Kidney (tissue), 14 donors: ENCODE measurements around the gene SLC25A13. TPM values are rescaled to one million over a fixed set of nuclear protein-coding genes. Genes with fewer than 3 reads are reported as not detected.

ENCODE experiments used
- DNase-seq, 5 donors: peaks; one replicate each; pipeline ENCODE4 v3.0.0-alpha.2; 2013 to 2020
- FAIRE-seq: peaks from 2 replicates; lab custom pipeline; 2012; peaks lifted over from hg19 to GRCh38; lab: Jason Lieb, UNC
- H3K27ac ChIP-seq, 2 donors: one replicate each; pipeline ENCODE4 v1.7.0; 2013; ENCODE audit warnings: low read depth in 2 of 2, low read length in 2 of 2, inconsistent platforms in 1 of 2
- H3K27me3 ChIP-seq: one replicate; pipeline ENCODE4 v1.7.1; 2013; ENCODE audit warnings: low read length, inconsistent platforms; ENCODE audit not compliant: control insufficient read depth, insufficient read depth
- H3K36me3 ChIP-seq, 3 donors: one replicate each; pipeline versions ENCODE4 v1.7.0 to v1.7.1; 2013; ENCODE audit warnings: low read length in 3 of 3, control low read depth in 1 of 3, inconsistent platforms in 1 of 3; ENCODE audit not compliant: insufficient read depth in 3 of 3, control insufficient read depth in 2 of 3
- H3K4me1 ChIP-seq, 3 donors: one replicate each; pipeline versions ENCODE4 v1.7.0 to v1.7.1; 2013; ENCODE audit warnings: low read length in 3 of 3, inconsistent platforms in 1 of 3, low read depth in 1 of 3; ENCODE audit not compliant: control insufficient read depth in 2 of 3, insufficient read depth in 2 of 3
- H3K4me3 ChIP-seq, 3 donors: one replicate each; pipeline versions ENCODE4 v1.7.0 to v1.8.1; 2013; ENCODE audit warnings: low read length in 3 of 3, control low read depth in 1 of 3, inconsistent platforms in 1 of 3
- H3K9ac ChIP-seq, 3 donors: one replicate each; pipeline versions ENCODE4 v1.7.0 to v1.7.1; 2013; ENCODE audit warnings: low read length in 3 of 3, control low read depth in 1 of 3, inconsistent platforms in 1 of 3
- H3K9me3 ChIP-seq, 3 donors: one replicate each; pipeline versions ENCODE4 v1.7.0 to v1.7.1; 2013; ENCODE audit warnings: low read length in 3 of 3, control low read depth in 1 of 3, inconsistent platforms in 1 of 3; ENCODE audit not compliant: control insufficient read depth in 2 of 3, insufficient read depth in 1 of 3
- intact Hi-C: fragments of 100-400 bp; cut with DNase I; formaldehyde crosslinking; loops from one replicate; pipeline ENCODE4 v1.11.1; 2022
- polyA plus RNA-seq: library from polyadenylated mRNA; stranded (reverse); fragments of 350-450 nt; fragmentation: Illumina TruSeq; extraction: RNeasy Lipid Tissue Mini Kit (QIAGEN cat#74804); gene quantifications from one replicate; pipeline ENCODE4 v1.2.3, GENCODE V29; 2014; ENCODE audit warnings: low read depth, low replicate concordance; ENCODE audit not compliant: insufficient read depth
- total RNA-seq: library from RNA; stranded (reverse); fragmentation: NEBNext Ultra II Directional; extraction: Animal tissue kit (Norgen Biotek cat#: 25700); gene quantifications from one replicate; pipeline ENCODE4 v1.2.1, GENCODE V29; 2021
- TF ChIP-seq, protein P1 (sequence below): IDR thresholded peaks from 3 replicates; pipeline ENCODE4 v1.5.1; 2012; ENCODE audit warnings: mild to moderate bottlenecking, moderate library complexity, borderline replicate concordance; ENCODE audit not compliant: insufficient read depth; ENCODE audit errors: extremely low read depth
- donor health status: control.
- donor health status: control.
- donor health status: control.
- donor health status: control.
- donor health status: control.
- donor health status: DM: yes; HTN: yes; CAD: no.
- donor health status: Normal renal cell carcinoma (clear cell type).

SLC25A13 gene
- total and polyA plus RNA-seq, 2 donors from 2014 or later = 23.9 to 32.1 TPM

DNA sequence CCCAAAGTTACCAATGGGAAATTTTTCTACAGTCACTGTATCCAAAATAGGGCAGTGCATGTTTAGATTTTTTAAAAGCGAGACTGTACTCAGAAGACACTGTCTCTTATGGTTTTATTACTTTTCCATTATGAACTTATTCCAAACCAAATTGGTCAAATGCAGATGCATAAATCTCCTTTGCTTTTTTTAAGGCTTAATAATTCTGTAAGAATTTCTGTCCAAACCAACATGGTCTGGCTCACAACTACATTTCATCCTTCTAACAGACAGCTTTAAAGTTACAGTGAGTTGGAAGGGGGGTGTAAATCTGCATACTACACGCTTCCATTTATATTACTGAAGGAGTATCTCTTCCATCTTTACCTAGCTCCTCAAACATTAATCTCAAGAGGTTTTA lies 199.2 kb downstream of the SLC25A13 start:
- FAIRE-seq = no peak

DNA sequence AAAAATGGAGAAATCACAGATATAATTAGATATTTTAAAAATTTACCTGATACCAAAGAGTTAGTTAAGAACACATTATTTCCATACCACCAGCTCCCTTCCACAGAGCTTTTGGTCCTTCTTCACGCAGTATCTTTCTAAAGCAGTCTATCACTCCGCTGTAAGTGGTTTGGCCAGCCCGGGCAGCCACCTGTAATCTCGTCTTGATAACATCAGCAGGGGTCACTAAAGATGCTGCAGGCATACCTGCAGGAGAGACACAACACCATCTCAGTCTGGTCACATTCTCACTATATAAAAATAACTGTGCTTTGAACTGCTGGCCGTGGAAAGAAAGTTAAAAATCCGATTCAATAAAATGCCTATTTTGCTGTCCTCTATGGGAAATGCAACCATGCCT lies 200.1 kb downstream of the SLC25A13 start:
- DNase-seq (no peak), FAIRE-seq (no peak)
- Histone ChIP-seq H3K27me3 (no peaks in the 10 kb centered on the region), H3K9ac (no peak overlapping the region), H3K4me3 (no peak overlapping the region), H3K4me1 (no peaks in the 10 kb centered on the region), H3K27ac (no peak overlapping the region), H3K36me3 (peaks cover 0 to 3% (median 2%) of the 10 kb centered on the region in 3 donors), H3K9me3 (no peaks in the 10 kb centered on the region)
- intact Hi-C loops = no loop called here
- TF ChIP-seq, protein P1, sequence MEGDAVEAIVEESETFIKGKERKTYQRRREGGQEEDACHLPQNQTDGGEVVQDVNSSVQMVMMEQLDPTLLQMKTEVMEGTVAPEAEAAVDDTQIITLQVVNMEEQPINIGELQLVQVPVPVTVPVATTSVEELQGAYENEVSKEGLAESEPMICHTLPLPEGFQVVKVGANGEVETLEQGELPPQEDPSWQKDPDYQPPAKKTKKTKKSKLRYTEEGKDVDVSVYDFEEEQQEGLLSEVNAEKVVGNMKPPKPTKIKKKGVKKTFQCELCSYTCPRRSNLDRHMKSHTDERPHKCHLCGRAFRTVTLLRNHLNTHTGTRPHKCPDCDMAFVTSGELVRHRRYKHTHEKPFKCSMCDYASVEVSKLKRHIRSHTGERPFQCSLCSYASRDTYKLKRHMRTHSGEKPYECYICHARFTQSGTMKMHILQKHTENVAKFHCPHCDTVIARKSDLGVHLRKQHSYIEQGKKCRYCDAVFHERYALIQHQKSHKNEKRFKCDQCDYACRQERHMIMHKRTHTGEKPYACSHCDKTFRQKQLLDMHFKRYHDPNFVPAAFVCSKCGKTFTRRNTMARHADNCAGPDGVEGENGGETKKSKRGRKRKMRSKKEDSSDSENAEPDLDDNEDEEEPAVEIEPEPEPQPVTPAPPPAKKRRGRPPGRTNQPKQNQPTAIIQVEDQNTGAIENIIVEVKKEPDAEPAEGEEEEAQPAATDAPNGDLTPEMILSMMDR = no peak

More for the DNA sequence above, 199.2 kb downstream of the SLC25A13 start:
- intact Hi-C loops = no loop called here
- Histone ChIP-seq H3K9me3 (no peaks in the 10 kb centered on the region), H3K36me3 (peaks cover 0 to 3% (median 2%) of the 10 kb centered on the region in 3 donors), H3K27me3 (no peaks in the 10 kb centered on the region), H3K9ac (no peak overlapping the region), H3K4me3 (no peak overlapping the region), H3K4me1 (no peaks in the 10 kb centered on the region), H3K27ac (no peak overlapping the region)
- TF ChIP-seq, protein P1 = no peak
- no peak for DNase-seq

DNA sequence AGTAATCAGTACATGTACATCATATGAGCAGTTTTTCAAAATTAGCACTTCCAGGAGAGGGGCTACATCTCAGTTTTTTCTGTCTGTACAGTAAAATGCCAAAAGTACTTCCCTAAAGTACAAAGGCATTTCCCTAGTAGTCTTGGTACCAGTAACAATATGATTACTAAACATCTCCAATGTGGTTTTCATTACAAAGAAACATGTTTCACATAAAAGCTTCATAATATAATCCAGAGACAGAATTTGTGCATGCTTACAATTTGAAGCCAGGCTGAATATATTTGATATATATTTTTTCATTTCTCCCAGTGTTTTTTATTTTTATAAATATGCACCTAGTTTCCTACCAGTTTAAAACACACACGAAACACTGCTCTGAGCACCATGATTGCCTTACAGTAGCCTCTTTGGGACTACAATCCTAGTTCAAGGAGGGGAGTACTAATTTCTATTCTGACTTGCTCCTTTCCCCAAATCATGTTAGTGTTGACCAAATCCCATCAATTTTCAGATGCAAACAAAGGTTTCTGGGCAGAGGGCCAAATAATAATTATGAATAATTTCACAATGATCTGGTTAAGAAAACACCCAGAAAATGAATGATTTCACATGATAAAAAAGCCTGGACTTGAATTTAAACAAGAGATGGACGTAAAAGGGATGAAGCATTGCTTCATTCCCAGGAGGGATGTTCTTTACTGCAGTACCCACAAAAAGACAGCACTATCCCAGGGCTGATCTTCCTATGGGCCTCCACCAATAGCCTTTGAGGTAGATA lies 201.3 kb downstream of the SLC25A13 start:
- H3K27ac ChIP-seq = no peak overlapping the region
- H3K36me3 ChIP-seq = peaks cover 0 to 3% (median 2%) of the 10 kb centered on the region in 3 donors
- H3K4me1 ChIP-seq = no peaks in the 10 kb centered on the region
- intact Hi-C loops = no loop called here
- FAIRE-seq (no peak), DNase-seq (no peak)
- H3K9me3 ChIP-seq = no peaks in the 10 kb centered on the region
- H3K4me3 ChIP-seq = no peak overlapping the region
- TF ChIP-seq, protein P1 = no peak
- no peaks in the 10 kb centered on the region for H3K27me3 ChIP-seq
- no peak overlapping the region for H3K9ac ChIP-seq
